ENCODE data around the gene DCST1.

DCST1 gene

GRCh38 chr1:154989195-154989860 is 44.3 kb upstream of the DCST1 start:
- Histone ChIP-seq H3K27ac (replicated peaks) (no peak overlapping the region), H3K4me3 (replicated peaks; ENCODE audit: insufficient read depth, low read length) (no peak overlapping the region), H3K27me3 (ENCODE audit: insufficient read depth, poor library complexity, severe bottlenecking) (no peaks in the 10 kb centered on the region)
- no peak for TF ChIP-seq POLR2AphosphoS5 (IDR thresholded peaks at IDR 0.05; ENCODE audit: low read depth)
- no peak for TF ChIP-seq SPI1 (IDR thresholded peaks at IDR 0.05; ENCODE audit: borderline replicate concordance, low read depth)
- no peak for TF ChIP-seq REST (IDR thresholded peaks at IDR 0.05; ENCODE audit: insufficient replicate concordance, low read depth)
- no peak for TF ChIP-seq GABPA (IDR thresholded peaks at IDR 0.05; ENCODE audit: low read depth)
- TF ChIP-seq CTCF (IDR thresholded peaks at IDR 0.05; ENCODE audit: insufficient read depth, low read length): no peak
- DNase-seq (ENCODE audit: low read depth in 1 of 2, low spot score in 1 of 2): no peak

- no peak overlapping the region for H3K27ac ChIP-seq (replicated peaks)
- no peak for DNase-seq (ENCODE audit: low read depth in 1 of 2, low spot score in 1 of 2)
- no peaks in the 10 kb centered on the region for H3K27me3 ChIP-seq (ENCODE audit: insufficient read depth, poor library complexity, severe bottlenecking)
- TF ChIP-seq SPI1 (IDR thresholded peaks at IDR 0.05; ENCODE audit: borderline replicate concordance, low read depth) (no peak), POLR2AphosphoS5 (IDR thresholded peaks at IDR 0.05; ENCODE audit: low read depth) (no peak), REST (IDR thresholded peaks at IDR 0.05; ENCODE audit: insufficient replicate concordance, low read depth) (no peak), GABPA (IDR thresholded peaks at IDR 0.05; ENCODE audit: low read depth) (no peak), CTCF (IDR thresholded peaks at IDR 0.05; ENCODE audit: insufficient read depth, low read length) (no peak)
- H3K4me3 ChIP-seq (replicated peaks; ENCODE audit: insufficient read depth, low read length): no peak overlapping the region
Observed at GRCh38 chr1:154990276-154990675, 43.3 kb upstream of the DCST1 start.

- Histone ChIP-seq H3K27me3 (ENCODE audit: insufficient read depth, poor library complexity, severe bottlenecking) (no peaks in the 10 kb centered on the region), H3K27ac (replicated peaks) (no peak overlapping the region; the same call in 1 of the 2 replicates), H3K4me3 (replicated peaks; ENCODE audit: insufficient read depth, low read length) (no peak overlapping the region)
- peak in 1 of 2 experiments; percentile 34 for DNase-seq (ENCODE audit: low read depth in 1 of 2, low spot score in 1 of 2)
- TF ChIP-seq CTCF (IDR thresholded peaks at IDR 0.05; ENCODE audit: insufficient read depth, low read length): no peak
Observed at GRCh38 chr1:154992721-154993571, 40.7 kb upstream of the DCST1 start.
